Measurements from ENCODE around the gene SEC14L1.

The SEC14L1 gene

DNA sequence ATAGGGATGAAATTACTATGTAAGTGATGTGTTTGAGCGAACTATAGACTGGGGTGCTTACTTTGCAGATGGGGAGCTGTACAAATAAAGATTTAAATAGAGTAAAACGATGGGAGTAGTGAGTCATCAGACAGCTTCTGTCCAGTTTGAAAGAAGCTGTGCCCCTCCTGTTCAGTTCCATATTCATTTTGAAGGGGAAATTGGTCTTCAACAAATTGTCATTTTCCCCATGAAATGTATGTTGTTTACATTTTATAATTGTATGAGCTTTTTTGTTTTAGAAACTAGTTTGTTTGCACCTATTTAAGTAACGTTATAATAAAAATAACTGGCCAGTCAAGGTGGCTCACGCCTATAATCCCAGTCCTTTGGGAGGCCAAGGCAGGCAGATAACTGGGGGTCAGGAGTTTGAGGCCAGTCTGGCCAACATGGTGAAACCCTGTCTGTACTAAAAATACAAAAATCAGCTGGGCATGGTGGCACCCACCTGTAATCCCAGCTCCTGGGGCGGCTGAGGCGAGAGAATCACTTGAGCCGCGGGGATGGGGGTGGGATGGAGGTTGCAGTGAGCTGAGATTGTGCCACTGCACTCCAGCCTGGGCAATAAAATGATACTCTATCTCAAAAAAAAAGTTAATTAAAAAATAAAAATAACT is 20.2 kb downstream of the SEC14L1 start:
- no peak for DNase-seq (ENCODE audit: low read depth in 2 of 3, low spot score in 2 of 3)

DNA sequence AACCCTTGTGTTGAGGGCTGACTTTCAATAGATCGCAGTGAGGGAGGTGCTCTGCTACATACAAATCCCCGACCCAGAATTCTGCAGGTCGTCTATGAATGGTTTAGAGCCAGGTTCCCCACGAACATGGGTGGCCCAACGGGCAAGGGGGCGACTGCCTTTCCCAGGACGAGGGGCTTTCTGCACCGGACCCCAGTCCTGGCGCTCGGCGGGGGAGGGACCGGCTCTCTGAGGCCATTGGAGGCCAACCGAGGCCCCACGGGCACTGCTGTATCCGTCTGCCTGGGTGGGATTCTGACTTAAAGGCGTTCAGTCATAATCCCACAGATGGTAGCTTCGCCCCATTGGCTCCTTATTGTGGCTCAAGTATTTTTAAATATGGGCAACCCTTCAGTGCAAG is 21.2 kb downstream of the SEC14L1 start:
- DNase-seq (ENCODE audit: low read depth in 2 of 3, low spot score in 2 of 3) = no peak

DNA sequence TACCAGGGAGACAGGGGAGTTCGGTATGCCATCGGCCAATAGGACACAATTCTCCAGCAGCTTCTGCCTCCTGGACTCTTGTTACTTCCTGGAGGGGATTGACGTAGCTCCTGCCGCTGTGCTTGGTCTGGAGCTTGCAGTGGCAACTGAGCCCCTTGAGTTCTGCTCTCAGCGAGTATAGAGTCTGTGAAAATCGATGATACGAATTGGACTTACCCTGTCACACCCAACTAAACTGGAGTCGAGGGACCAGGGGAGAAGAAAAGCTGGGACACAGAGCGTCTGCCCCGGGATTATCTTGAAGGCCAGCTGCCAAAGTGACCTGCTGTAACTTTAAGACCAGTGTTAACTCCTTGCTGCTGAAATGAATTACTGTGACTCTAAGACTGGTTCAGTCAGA is 22.2 kb downstream of the SEC14L1 start:
- no peak for DNase-seq (ENCODE audit: low read depth in 2 of 3, low spot score in 2 of 3)

DNA sequence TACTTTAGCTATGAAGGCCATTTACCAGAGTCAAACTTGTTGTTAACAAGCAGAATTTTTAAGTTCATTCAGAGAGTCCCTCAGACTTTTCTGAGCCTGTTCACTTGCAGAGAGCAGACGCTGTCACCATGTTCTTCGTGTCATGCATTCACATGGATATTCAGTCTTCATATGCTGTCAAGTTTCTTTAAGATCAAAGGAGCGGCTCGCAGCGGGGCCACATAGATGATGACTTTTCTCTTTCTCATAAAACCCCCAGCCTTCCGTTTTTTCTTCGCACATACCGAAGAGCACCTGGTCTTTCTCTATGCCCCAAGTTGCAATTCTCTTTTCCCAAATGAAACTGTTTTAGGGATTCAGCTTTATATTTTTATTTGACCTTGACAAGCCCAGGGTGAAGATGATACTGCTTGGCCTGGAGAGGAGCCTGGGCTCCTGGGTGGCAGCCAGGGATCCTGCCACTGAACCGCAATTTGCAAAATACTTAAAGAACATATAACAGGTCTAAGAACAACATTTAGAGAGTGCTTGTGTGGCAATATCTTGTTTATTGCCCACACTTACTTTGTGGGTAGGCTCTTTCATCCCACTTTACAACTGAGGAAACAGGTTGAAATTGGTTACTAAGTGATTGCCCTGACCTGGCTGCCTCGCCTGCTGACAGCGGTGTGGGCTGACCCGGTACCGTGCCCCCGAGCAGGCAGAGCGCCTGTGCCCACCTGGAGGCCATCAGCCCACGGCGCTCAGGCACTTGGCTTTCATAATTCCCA is 22.9 kb downstream of the SEC14L1 start:
- no peak for DNase-seq (ENCODE audit: low read depth in 2 of 3, low spot score in 2 of 3)

DNA sequence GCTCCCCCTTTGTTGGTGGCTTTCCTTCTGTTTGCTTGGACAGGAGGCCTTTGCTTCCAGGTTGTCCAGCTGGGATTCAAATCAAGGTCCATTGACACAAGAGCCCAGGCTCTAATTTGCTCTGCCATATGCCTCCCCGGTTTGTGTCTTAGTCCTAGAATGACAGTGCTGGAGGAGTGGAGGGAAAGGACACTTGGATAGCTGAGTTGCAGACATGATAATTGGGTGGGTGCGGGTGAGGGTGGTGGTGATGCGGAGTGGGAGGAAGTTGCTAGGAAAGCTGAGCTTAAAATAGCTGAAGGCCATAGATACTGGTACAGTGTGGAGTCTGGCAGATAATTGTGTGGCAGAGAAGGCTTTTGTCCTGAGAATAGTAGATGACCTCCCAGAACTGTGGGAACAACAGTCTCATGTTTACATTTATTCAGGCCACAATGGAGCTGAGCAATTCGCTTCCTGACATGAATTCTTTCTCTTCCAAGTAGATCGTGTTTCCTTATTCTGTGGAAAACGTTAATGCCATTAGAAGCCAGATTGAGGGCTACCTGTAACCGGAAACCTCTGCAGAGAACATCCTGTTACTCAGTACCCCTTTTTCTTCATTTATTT is 23.8 kb downstream of the SEC14L1 start:
- no peak for DNase-seq (ENCODE audit: low read depth in 2 of 3, low spot score in 2 of 3)

DNA sequence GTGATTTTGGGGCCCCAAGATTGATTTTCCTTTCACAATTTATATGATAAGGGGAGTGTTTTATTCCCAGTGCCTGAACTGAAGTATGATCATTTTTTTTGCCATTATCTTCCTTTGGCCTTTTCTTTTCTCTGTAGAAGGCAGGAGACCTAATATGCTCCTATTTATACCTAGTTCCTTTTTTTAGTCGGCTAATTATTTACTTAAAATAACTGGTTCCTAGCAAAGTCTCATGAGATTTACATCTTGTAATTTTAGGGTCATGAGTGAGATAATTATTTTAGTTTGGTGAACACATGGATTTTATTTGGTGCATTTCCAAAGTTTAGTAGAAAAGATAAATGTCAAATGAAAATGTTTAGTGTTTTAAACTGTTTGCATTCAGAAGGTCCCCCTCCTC is 24.8 kb downstream of the SEC14L1 start:
- no peak for DNase-seq (ENCODE audit: low read depth in 2 of 3, low spot score in 2 of 3)

DNA sequence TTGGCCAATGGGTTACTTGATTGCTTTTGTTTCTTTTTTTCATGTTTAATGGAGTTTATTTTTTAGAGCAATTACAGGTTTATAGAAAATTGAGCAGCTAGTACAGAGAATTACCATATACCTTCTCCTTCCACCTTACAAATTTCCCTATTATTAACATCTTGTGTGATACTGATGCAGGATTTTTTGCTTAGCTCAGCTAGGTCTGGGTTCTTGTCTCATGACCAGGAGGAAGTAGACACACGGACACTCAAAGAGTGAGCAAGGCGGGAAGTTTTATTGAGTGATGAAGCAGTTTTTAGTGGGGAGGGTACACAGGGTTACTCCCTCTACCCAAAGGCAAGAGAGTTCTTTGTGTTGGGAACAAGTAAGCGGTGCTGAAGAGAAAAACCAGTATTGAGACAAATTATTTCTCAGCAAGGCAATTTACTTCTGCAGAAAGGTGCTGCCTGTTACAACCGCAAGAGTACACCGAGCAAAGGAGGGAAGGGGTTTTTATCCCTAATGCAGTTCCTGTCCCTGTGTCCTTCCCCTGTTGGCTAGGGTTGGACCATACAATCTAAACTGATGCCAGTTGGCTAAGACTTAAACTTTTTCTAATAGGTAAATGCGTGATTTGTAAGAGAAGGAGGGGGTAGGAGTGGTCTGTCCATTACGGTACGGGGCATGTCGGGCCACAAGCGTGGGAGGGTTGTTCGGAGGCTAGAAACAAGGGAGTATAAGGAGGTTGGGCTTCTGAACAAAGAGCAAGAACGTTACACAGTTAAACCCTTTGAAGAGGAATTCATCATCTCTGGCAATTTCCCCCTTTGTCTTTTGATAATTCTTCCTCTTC is 26.9 kb downstream of the SEC14L1 start:
- DNase-seq (ENCODE audit: low read depth in 2 of 3, low spot score in 2 of 3) = no peak

DNA sequence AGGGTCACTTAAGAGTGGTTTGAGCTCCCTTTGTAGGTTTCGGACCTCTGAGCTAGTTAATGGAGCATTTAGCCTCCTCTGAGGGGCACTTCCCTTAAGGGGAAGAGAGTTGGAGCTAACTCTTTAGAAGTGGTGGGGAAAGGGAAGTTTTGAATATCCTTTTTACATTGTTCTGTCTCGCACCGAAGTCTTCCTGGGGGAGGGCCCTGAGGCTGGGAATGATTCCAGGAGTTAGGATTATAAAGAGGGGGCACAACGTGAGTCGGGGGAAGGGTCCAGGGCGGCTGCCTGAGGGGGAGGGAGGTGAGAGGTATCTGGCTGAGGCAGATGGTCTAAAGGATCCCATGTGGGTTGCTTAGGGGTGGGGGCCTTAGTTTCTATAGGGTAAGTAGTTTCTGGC is 32.3 kb downstream of the SEC14L1 start:
- DNase-seq (ENCODE audit: low read depth in 2 of 3, low spot score in 2 of 3) = no peak

DNA sequence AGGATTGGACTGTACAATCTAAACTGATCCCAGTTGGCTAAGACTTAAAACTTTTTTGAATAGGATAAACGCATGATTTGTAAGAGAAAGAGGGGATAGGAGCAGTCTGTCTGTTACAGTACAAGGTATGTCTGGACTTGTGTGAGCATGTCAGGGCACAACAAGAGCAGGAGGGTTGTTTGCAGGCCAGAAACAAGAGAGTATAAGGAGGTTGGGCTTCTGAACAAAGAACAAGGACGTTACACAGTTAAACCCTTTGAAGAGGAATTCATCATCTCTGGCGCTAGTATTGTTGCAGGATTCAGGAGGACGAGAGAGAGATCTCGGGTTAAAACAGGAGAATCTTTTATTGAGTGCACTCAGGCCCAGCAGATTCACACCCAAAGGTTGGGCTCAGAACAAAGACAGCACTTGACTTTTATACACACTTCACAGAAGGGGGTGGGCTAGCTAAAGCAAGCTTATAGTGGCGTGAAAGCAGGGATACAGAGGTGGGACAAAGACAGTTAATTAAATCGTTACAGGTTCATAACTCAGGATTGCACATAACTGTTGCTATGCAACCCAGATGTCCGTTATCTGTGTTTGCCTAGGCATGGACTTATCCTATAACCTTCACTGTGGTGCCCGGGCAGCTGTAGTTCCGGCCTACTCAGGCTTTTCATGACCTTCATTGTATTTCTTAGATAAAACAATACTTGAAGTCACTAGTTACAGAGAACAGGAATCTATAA is 34.3 kb downstream of the SEC14L1 start:
- DNase-seq (ENCODE audit: low read depth in 2 of 3, low spot score in 2 of 3) = no peak

DNA sequence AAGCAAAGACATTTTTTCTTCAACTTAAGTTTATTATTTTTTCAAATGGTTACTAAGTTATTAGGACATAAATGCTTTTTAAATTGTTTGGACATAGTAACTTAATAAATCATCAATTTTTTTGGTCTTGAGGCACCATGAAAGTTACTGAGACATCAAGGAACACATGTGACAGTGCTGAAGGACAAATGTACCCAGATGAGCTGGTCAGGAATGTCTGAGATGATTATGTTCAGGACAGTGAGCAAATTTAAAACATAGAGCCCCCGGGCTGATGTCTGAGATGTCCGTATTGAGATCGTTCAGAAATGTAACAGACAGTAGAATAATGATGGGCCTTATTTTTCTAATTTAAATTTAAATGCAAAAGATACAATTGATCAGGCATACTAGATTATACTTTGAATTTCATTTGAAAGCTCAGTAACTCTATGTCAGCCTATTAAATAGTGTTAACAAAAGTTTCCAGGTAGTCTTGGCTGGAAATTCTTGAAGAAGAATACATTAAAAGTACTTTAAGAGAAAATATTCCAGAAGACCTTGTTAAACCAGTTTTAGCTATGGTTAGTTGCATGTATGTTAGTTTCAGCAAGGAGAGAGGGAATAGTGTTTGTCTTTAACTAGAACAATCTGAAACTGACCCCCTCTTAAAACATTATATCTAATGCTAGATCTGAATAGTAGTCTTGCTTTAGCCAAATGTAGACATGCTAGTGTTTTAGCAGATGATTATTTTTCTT is 36.4 kb downstream of the SEC14L1 start:
- no peak for DNase-seq (ENCODE audit: low read depth in 2 of 3, low spot score in 2 of 3)

DNA sequence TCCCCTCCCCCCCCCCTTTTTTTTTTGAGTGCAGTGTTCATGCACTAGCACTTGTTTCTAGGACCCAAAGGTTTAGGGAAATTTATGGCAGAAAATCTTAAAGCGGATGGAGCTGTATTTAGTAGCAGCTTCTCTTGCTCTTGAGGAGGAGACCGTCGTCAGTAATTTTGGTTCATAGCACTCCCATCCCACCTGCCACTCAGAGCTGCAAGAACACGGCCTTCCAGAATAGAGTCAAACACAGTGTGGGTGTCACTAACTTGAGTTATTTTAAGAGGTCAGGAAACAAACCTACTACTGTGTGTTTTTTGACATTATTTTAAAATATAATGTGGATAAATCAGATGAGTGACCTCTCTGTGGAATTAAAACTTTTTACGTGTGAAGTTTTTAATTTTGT is 37.3 kb downstream of the SEC14L1 start:
- no peak for DNase-seq (ENCODE audit: low read depth in 2 of 3, low spot score in 2 of 3)

DNA sequence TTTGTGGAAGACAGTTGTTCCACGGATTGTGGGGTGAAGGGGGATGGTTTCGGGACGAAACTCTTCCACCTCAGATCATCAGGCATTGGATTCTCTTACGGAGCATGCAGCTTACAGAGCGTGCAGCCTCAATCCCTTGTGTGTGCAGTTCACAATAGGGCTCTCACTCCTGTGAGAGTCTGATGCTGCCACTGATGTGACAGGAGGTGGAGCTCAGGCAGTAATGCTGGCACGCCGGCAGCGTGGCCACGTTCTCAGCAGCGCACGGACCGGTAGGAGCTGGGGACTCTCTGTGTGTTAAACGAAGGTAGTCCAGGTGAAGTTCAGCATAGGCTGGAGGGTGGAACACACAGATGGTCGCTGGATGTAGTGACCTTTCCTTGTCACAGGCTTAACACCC is 37.8 kb downstream of the SEC14L1 start:
- DNase-seq (ENCODE audit: low read depth in 2 of 3, low spot score in 2 of 3) = no peak

DNA sequence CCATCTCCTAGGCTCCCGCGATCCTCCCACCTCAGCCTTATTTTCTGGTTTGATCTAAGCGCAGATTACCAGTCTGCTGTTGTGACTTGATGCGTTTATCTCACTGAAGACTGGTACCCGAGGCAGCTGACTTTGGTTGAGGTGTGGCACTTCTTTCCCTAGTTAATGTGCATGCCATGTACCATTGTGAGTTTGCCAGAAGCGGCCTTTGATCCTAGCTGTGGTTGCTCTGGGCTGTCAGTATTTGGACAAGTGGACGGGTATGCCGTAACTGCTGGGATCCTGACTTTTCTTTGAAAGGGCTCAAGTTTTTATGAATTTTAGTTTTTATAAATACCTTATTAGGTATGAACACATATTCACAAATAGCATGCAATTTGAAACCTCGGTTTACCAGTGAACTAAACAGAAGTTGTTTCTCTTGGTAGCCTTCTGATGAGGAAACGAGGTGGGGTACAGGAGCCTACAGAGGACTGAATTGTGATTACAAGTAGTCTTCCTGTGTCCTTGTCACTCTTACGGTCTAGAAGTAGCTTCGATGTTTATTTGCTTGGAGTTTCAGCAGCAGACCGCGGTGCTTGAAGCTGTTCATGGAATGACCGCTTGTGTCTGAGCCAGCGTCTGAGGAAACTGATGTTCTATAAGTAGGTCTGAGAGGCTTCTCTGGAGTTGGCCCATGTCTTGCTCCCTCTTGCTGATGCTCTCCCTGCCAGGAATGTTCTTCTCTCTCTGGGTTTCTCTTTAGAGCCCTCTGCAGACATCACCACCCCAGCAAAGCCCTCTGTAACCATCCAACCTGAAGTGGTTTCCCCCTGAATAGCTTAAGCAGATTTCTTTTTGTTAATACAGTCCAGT is 40.0 kb downstream of the SEC14L1 start:
- no peak for DNase-seq (ENCODE audit: low read depth in 2 of 3, low spot score in 2 of 3)

DNA sequence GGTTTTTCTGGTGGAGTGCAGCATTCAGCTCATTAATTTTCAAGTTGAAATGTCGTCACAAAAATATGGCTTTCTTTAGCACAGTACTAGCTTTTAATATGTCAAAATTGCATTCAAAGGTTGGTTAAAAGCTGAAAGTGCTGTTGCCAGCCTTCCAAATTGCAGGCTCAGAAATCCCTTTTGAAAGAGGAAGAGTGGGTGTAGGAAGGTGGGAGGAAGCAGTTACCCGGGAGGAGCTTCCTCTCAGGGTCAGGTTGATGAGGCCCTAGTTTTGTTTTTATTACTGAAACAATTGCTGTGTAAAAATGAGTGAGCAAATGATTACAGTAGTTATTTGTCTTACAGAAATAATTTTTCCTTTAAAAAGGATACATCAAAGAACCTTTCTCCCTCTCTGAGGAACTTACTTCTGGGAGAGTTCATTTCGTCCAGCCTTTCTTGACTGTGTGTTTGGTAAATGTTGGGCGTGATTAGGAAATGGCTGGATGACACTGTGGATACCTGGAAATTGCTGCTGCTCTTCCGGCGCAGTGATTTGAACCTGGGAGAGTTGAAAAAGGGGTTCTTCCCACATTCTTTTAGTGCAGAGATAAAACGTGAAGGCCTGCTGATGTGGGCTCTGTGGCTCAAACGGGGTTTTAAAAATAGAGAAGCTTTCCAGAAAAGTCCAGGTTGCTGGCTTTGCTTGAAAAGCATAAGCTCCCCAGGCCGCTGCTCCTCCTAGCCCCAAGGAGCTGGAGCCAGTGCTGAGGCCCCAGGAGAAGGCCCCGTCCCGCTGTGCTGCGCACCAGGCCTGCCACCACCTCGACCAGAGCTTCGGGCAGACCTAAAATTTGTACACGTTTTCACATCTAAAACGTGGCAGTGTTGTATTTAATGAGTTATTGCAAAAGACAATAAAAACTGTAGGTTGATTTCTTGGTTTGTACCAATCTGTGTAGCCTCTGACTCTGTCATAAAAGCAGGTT is 41.7 kb downstream of the SEC14L1 start:
- no peak for DNase-seq (ENCODE audit: low read depth in 2 of 3, low spot score in 2 of 3)

DNA sequence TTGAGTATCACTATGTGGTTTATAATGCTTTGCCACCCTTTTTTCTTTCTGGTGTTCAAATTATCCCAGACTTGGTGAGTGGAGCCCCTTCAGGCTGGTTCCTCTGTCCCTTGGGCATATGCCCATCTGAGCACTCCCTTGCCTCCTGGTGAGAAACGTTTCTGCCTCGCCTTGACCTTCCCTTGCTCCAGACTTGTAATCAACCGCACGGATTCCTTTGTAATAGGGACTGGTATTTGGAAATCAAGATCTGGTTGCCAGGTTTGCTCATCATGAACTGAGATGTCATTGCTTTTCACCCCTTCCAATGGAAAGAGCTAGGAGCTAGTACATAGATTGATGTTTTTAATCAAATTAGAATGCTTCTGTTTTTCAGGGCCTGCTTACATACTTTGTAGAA is 43.7 kb downstream of the SEC14L1 start:
- no peak for DNase-seq (ENCODE audit: low read depth in 2 of 3, low spot score in 2 of 3)

DNA sequence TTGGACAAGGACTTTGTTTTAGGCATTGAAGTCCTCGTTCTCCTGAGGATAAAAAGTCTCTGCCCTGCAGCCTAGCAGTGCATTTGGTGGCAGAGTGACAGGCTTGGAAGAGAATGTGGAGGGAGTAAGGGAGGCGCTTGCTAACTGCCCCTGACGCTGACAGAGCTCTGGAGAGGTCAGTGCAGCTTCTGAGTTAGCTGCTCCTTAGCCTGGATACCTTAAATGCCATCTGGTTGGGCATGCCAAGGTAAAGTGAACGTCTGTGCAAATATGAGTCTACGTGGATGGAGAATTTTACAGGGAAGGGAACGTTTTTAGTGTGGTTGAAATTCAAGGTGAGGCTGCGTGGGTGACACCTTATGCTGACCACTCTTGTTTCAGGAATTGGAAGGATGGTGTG is 44.4 kb downstream of the SEC14L1 start:
- DNase-seq (ENCODE audit: low read depth in 2 of 3, low spot score in 2 of 3) = no peak

DNA sequence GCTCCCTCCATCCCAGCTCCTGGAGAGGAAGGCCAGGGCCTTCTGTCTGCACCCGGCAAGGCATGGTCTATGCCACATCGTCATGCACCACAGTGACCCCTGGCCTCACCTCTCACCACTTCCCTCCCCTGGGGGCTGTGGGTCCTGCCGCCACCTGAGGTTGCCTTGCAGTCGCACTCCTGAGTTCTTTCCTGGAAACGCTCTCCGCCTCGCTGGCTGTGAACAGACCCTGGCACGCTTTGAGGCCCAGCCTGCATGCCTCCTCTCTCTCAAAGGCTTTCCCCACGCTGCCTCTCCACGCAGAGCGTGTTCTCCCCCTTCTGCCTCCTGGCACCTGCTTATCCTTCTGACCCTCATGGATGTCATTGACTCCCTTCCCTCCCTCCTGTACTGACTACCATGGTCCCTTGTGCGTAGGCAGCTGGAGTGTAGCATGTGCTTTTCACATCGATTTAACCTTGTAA is 45.4 kb downstream of the SEC14L1 start:
- DNase-seq (ENCODE audit: low read depth in 2 of 3, low spot score in 2 of 3) = peak; percentile 7 to 44 (median 42)
